ENCODE data around the gene FAM20C.

DNA sequence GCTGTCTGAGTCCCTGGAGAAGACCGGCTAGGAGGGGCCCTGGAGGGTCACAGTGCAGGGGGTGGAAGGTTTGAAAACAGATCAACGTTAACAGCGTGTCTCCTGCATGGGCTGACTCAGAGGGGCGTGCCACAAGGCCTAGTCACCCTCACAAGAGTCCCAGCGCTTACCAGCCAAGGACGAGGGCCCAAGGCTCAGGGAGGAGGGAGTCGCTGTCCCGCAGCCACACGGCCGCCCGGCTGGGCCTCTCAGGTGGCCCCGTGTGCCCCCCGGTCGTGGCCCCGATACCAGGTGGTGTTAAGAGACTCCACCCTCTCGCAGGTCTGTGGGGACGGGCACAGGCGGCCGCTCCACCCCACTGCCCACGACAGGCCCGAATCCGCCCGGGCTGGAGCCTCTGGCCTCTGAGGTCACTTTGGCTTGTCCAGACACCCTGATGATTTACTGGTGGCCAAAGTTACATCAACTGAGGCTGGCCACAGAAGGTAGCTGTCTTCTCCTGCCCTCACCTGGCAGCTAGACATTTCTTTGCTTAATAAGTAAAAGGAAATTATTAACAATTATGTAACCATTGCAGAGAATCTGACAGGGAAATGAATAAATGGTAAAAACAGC lies 34.0 kb downstream of the FAM20C start:
- TF ChIP-seq, protein P1, sequence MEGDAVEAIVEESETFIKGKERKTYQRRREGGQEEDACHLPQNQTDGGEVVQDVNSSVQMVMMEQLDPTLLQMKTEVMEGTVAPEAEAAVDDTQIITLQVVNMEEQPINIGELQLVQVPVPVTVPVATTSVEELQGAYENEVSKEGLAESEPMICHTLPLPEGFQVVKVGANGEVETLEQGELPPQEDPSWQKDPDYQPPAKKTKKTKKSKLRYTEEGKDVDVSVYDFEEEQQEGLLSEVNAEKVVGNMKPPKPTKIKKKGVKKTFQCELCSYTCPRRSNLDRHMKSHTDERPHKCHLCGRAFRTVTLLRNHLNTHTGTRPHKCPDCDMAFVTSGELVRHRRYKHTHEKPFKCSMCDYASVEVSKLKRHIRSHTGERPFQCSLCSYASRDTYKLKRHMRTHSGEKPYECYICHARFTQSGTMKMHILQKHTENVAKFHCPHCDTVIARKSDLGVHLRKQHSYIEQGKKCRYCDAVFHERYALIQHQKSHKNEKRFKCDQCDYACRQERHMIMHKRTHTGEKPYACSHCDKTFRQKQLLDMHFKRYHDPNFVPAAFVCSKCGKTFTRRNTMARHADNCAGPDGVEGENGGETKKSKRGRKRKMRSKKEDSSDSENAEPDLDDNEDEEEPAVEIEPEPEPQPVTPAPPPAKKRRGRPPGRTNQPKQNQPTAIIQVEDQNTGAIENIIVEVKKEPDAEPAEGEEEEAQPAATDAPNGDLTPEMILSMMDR (IDR thresholded peaks at IDR 0.05), result no peak
- TF ChIP-seq POLR2A (IDR thresholded peaks at IDR 0.05), result no peak
